OCI-LY1 (cell line): Measurements from ENCODE around the gene ARID5B.

ENCODE experiments used
- EZH2 ChIP-seq: fragments of 200-600 bp; sonication (generic), shearing (Covaris generic); IDR thresholded peaks from 2 replicates; pipeline ENCODE4 v1.8.0; 2017; ENCODE audit warnings: borderline replicate concordance, mixed run types, mild to moderate bottlenecking, antibody characterized with exemption, low read length, moderate library complexity, mixed read lengths
- TF ChIP-seq, protein P1 (sequence below): fragments of 200-600 bp; sonication (generic), shearing (Covaris generic); IDR thresholded peaks from 2 replicates; pipeline ENCODE4 v1.5.1; 2017; ENCODE audit warnings: mild to moderate bottlenecking, antibody characterized with exemption, low read length, moderate library complexity, mixed read lengths

DNA sequence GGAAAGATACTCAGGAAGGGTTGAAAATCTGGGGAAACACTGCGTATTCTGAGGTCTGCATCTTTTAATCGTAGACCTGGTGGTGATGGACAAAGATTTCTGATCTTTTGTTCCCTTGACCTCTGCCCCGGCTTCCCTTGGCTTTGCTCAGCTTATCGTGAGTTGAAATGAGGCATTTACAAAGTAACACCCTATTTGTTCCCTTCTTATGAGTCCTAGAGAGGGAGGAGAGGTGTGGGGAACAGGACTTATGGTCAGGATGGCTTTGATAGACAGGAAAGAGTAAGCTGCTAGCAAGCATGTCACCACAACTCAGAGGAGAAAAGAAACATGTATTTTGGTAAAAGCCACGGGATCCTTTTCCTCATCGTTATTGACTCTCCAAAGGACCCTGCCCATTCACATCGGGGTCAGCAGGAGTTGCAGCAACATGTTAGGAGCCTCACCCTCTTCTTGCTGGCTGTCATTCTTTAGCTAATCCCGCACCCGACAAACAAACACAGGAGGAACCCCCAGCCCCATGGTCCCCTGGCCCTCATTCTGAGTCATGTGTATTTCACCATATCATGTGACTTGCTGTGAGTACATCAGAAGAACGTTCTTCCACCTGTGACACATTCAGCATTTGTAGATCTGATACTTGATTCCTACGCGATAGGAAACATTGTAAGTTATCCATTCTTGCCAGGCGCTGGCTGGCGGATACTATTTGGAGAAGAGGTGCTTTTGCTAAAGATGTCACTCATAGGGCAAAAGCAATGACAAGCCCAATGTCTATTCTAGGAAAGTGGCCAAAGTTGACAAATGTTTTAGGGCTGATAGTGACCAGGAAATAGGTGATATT lies 197.0 kb downstream of the ARID5B start:
- TF ChIP-seq, protein P1, sequence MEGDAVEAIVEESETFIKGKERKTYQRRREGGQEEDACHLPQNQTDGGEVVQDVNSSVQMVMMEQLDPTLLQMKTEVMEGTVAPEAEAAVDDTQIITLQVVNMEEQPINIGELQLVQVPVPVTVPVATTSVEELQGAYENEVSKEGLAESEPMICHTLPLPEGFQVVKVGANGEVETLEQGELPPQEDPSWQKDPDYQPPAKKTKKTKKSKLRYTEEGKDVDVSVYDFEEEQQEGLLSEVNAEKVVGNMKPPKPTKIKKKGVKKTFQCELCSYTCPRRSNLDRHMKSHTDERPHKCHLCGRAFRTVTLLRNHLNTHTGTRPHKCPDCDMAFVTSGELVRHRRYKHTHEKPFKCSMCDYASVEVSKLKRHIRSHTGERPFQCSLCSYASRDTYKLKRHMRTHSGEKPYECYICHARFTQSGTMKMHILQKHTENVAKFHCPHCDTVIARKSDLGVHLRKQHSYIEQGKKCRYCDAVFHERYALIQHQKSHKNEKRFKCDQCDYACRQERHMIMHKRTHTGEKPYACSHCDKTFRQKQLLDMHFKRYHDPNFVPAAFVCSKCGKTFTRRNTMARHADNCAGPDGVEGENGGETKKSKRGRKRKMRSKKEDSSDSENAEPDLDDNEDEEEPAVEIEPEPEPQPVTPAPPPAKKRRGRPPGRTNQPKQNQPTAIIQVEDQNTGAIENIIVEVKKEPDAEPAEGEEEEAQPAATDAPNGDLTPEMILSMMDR: no peak
- TF ChIP-seq EZH2: no peak
